ENCODE data around the gene RIOK2.
"Not testable (repeated sequence)": the region's sequence is repeated elsewhere in the genome, so short reads cannot be mapped to it uniquely, and the experiment has no call there.

RIOK2 gene

GRCh38 chr5:97183100-97183929 is at the start of gene RIOK2:
TSS of gene RIOK2 (minus strand) at chr5:97183247. CDS start at chr5:97183191, 56 bp downstream.
- peak; percentile 92 for DNase-seq (ENCODE audit: low read depth)

- DNase-seq (ENCODE audit: low read depth): peak; percentile 11
These were observed 48.1 kb upstream of the RIOK2 start for GRCh38 chr5:97231025-97231636.

GRCh38 chr5:97229688-97230285 is 46.7 kb upstream of the RIOK2 start:
- DNase-seq (ENCODE audit: low read depth): no peak

GRCh38 chr5:97229196-97229595 is 46.1 kb upstream of the RIOK2 start:
- DNase-seq (ENCODE audit: low read depth): no peak

- DNase-seq (ENCODE audit: low read depth): no peak
These were observed 42.2 kb upstream of the RIOK2 start for GRCh38 chr5:97225222-97225621.

GRCh38 chr5:97224112-97224750 is 41.2 kb upstream of the RIOK2 start:
- DNase-seq (ENCODE audit: low read depth): no peak

- DNase-seq (ENCODE audit: low read depth): no peak
These were observed 40.5 kb upstream of the RIOK2 start for GRCh38 chr5:97223596-97223995.

- no peak for DNase-seq (ENCODE audit: low read depth)
These were observed 26.3 kb upstream of the RIOK2 start for GRCh38 chr5:97209343-97209742.

GRCh38 chr5:97208714-97209113 is 25.7 kb upstream of the RIOK2 start:
- no peak for DNase-seq (ENCODE audit: low read depth)

GRCh38 chr5:97208184-97208713 is 25.2 kb upstream of the RIOK2 start:
- DNase-seq (ENCODE audit: low read depth): no peak

- DNase-seq (ENCODE audit: low read depth): no peak
These were observed 11.3 kb upstream of the RIOK2 start for GRCh38 chr5:97194366-97194765.

GRCh38 chr5:97193355-97193688 is 10.3 kb upstream of the RIOK2 start:
- DNase-seq (ENCODE audit: low read depth): no peak

- DNase-seq (ENCODE audit: low read depth): no peak
These were observed 9.7 kb upstream of the RIOK2 start for GRCh38 chr5:97192580-97193354.

GRCh38 chr5:97191893-97192292 is 8.8 kb upstream of the RIOK2 start:
- DNase-seq (ENCODE audit: low read depth): no peak

- DNase-seq (ENCODE audit: low read depth): not testable (repeated sequence)
These were observed 6.5 kb upstream of the RIOK2 start for GRCh38 chr5:97189523-97189922.

GRCh38 chr5:97183930-97184213 is 825 bp upstream of the RIOK2 start:
- DNase-seq (ENCODE audit: low read depth): no peak

GRCh38 chr5:97182571-97183099 is 412 bp downstream of the RIOK2 start:
- no peak for DNase-seq (ENCODE audit: low read depth)

- DNase-seq (ENCODE audit: low read depth): no peak
These were observed 1.0 kb downstream of the RIOK2 start for GRCh38 chr5:97181856-97182545.

- not testable (repeated sequence) for DNase-seq (ENCODE audit: low read depth)
These were observed 3.6 kb downstream of the RIOK2 start for GRCh38 chr5:97179457-97179856.

GRCh38 chr5:97172227-97172626 is 10.8 kb downstream of the RIOK2 start:
- DNase-seq (ENCODE audit: low read depth): no peak

GRCh38 chr5:97171703-97172102 is 11.3 kb downstream of the RIOK2 start:
- DNase-seq (ENCODE audit: low read depth): no peak
